ENCODE data around the gene HMCN2.

HMCN2 gene

GRCh38 chr9:130311003-130311402, 45.4 kb downstream of the HMCN2 start:
- TF ChIP-seq, protein P1, sequence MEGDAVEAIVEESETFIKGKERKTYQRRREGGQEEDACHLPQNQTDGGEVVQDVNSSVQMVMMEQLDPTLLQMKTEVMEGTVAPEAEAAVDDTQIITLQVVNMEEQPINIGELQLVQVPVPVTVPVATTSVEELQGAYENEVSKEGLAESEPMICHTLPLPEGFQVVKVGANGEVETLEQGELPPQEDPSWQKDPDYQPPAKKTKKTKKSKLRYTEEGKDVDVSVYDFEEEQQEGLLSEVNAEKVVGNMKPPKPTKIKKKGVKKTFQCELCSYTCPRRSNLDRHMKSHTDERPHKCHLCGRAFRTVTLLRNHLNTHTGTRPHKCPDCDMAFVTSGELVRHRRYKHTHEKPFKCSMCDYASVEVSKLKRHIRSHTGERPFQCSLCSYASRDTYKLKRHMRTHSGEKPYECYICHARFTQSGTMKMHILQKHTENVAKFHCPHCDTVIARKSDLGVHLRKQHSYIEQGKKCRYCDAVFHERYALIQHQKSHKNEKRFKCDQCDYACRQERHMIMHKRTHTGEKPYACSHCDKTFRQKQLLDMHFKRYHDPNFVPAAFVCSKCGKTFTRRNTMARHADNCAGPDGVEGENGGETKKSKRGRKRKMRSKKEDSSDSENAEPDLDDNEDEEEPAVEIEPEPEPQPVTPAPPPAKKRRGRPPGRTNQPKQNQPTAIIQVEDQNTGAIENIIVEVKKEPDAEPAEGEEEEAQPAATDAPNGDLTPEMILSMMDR (IDR thresholded peaks at IDR 0.05; ENCODE audit: extremely low read depth, insufficient read depth, missing control alignments), result no peak
- DNase-seq (ENCODE audit: low spot score), result no peak
- in situ Hi-C loops (cut with MboI; ENCODE audit: low pct_unique_long_range_greater_than_20kb, low sequenced_read_pairs, unreplicated experiment), result no loop called here

DNA sequence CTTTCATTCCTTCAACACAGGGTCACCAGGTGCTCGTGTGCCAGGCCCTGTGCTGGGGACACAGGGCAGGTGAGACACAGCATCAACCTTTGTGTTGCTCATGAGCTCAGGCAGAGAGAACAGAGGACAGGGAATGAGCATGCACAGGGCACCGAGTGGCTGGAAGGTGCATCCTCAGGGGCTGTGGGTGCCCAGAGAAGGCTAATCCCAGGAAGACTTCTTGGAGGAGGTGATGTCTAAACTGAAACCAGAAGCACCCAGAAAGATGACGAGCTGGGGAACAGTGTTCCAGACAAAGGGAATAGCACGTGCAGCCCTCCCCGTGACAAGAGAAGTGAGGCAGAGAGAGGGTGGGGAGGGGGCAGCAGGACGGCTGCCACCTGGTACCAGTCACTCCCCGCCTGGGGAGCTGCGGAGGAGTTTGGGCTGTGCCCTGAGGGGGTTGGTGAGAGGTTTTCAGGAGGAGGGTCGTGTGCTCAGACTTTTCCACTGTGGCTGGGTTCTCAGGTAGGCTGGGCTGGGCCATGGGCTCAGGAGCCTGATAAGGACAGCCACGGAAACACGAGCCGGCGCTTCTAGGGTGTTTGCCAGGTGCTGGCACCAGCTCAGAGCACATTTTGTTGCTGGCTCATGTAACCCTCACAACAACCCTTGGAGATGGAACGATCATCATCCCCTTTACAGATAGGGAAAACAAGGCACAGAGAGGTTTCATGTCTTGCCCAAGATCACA, 46.0 kb downstream of the HMCN2 start:
- DNase-seq (ENCODE audit: low spot score), result no peak

DNA sequence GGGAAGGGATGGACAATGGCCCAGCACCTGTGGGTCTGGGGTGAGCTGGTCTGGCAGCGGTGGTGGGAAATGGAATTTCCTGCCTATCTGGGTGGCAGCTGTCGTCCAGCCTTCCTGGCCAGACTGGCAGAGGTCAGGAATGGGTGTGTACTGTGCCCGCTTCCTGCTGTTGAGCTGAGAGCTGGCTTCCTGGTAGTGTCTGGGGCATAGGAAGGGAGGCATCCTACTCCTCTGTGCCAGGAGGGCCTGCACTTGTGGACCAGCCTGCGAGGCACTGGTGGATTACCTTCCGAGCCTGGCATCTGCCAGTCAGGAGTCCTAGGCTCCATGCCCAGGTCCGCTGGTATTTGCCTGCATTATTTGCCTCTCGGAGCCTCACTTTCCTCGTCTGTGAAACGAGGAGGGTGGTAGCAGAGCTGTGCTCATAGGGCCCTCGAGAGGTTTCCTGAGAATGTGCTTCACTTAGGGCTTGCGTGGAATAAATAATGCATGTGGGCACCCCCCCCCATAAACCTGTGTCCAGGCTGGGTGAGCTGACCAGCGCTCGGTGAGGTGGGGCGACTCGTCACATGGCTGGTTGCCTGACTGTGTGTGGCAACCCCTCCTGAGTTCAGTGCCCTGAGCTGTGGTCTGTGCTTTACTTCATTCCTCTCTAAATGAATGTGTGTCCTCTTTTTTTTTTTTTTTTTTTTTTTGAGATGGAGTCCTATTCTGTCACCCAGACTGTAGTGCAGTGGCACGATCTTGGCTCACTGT, 47.7 kb downstream of the HMCN2 start:
- in situ Hi-C loops (cut with MboI; ENCODE audit: low pct_unique_long_range_greater_than_20kb, low sequenced_read_pairs, unreplicated experiment), result no loop called here
- no peak for DNase-seq (ENCODE audit: low spot score)
- TF ChIP-seq, protein P1 (IDR thresholded peaks at IDR 0.05; ENCODE audit: extremely low read depth, insufficient read depth, missing control alignments), result no peak

More for the DNA sequence above, 46.0 kb downstream of the HMCN2 start:
- in situ Hi-C loops (cut with MboI; ENCODE audit: low pct_unique_long_range_greater_than_20kb, low sequenced_read_pairs, unreplicated experiment), result no loop called here
- TF ChIP-seq, protein P1 (IDR thresholded peaks at IDR 0.05; ENCODE audit: extremely low read depth, insufficient read depth, missing control alignments), result no peak

- TF ChIP-seq, protein P1 (IDR thresholded peaks at IDR 0.05; ENCODE audit: extremely low read depth, insufficient read depth, missing control alignments), result no peak
- in situ Hi-C loops (cut with MboI; ENCODE audit: low pct_unique_long_range_greater_than_20kb, low sequenced_read_pairs, unreplicated experiment), result no loop called here
- DNase-seq (ENCODE audit: low spot score), result no peak
Measured at GRCh38 chr9:130315446-130316226, 50.1 kb downstream of the HMCN2 start.

DNA sequence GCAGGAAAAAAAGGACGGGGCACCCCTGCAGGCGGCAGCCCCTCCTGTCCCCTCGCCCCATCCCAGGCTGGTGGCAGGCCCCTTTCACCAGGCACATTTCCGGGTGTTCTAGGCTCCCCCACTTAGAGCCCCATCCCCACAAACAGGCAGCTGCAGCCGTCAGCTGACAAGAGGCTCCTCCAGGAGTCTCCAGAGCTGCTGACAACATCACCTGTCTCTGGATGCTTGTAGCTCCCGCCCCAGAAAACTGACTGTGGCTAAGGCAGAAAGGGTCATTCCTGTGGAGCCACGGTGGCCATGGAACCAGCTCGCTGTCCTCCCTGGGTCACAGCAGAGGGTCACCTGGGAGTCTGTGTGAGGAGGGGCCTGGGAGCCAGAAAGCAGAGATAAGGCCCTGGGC, 50.9 kb downstream of the HMCN2 start:
- TF ChIP-seq, protein P1 (IDR thresholded peaks at IDR 0.05; ENCODE audit: extremely low read depth, insufficient read depth, missing control alignments), result no peak
- no peak for DNase-seq (ENCODE audit: low spot score)
- in situ Hi-C loops (cut with MboI; ENCODE audit: low pct_unique_long_range_greater_than_20kb, low sequenced_read_pairs, unreplicated experiment), result no loop called here

DNA sequence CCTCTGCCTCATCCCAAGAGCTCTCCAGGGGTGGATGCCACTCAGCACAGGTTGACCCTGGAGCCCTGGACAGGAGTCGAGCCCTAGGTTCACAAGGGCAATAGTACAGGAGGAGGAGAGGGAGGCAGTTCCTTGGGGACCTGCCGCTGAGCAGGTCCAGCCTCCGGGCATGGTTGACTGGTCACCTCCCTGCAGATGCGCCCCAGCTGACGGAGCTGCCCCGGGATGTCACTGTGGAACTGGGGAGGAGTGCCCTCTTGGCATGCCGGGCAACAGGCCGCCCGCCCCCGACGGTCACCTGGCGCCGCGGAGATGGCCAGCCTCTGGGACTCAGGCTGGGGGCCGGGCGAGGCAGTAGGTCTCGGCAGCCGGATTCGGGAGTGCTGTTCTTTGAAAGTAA, 53.7 kb downstream of the HMCN2 start:
- TF ChIP-seq, protein P1 (IDR thresholded peaks at IDR 0.05; ENCODE audit: extremely low read depth, insufficient read depth, missing control alignments), result no peak
- DNase-seq (ENCODE audit: low spot score), result no peak
- in situ Hi-C loops (cut with MboI; ENCODE audit: low pct_unique_long_range_greater_than_20kb, low sequenced_read_pairs, unreplicated experiment), result no loop called here

All from GM13977 (cell line).